Left colon (tissue), 2 donors: ENCODE data around the gene STAT3. TPM values are rescaled to one million over a fixed set of nuclear protein-coding genes. Genes with fewer than 3 reads are reported as not detected.

Source experiments
- total RNA-seq, 2 donors: library from RNA; stranded (reverse); fragmentation: NEBNext Ultra II Directional; extraction: Animal tissue kit (Norgen Biotek cat#: 25700); gene quantifications; one replicate each; pipeline ENCODE4 v1.2.1, GENCODE V29; 2021
- donor health status: DM: no; HTN: no; CAD: no.
- donor health status: DM: yes; HTN: yes; CAD: no.

STAT3 gene
- total RNA-seq, 2 donors from 2014 or later: 150 to 212 TPM

Other genes starting within 250 kb of the STAT3 start
- 100 to 1,000 TPM; 166 TPM for gene RAB5C, start 233.5 kb downstream of the STAT3 start, total RNA-seq
- gene KCNH4, start 207.3 kb downstream of the STAT3 start, total RNA-seq: under 1 TPM; 0.06 TPM
- not detected for gene HCRT, start 203.0 kb downstream of the STAT3 start, total RNA-seq
- 10 to 100 TPM; 19.2 to 25.2 TPM for gene GHDC, start 193.9 kb downstream of the STAT3 start, total RNA-seq
- 10 to 100 TPM; 34.2 to 39.2 TPM for gene STAT5B, start 112.1 kb downstream of the STAT3 start, total RNA-seq
- 10 to 100 TPM; 19.8 to 28.1 TPM for gene STAT5A, start 99.9 kb downstream of the STAT3 start, total RNA-seq
- gene CAVIN1, start 34.8 kb upstream of the STAT3 start, total RNA-seq: 10 to 100 TPM; 21.9 to 62.0 TPM
- gene ATP6V0A1, start 70.4 kb upstream of the STAT3 start, total RNA-seq: 10 to 100 TPM; 92.6 to 96.2 TPM
- gene NAGLU, start 147.8 kb upstream of the STAT3 start, total RNA-seq: 10 to 100 TPM; 36.5 to 45.9 TPM
- gene HSD17B1, start 164.5 kb upstream of the STAT3 start, total RNA-seq: under 1 TPM; 0.85 to 0.98 TPM
- gene COASY, start 173.7 kb upstream of the STAT3 start, total RNA-seq: 100 to 1,000 TPM in 1 of 2 donors, 10 to 100 TPM in 1; 92.6 to 122 TPM
- 10 to 100 TPM; 95.1 to 98.8 TPM for gene MLX, start 178.7 kb upstream of the STAT3 start, total RNA-seq
- 1 to 10 TPM; 1.6 to 2.2 TPM for gene PSMC3IP, start 189.3 kb upstream of the STAT3 start, total RNA-seq
- gene RETREG3, start 220.9 kb upstream of the STAT3 start, total RNA-seq: 10 to 100 TPM; 49.0 to 71.6 TPM
- gene TUBG1, start 221.2 kb upstream of the STAT3 start, total RNA-seq: 10 to 100 TPM; 24.3 to 39.7 TPM